HG02981 (cell line): ENCODE results near the gene QSOX2.
"Not testable (repeated sequence)": the region's sequence is repeated elsewhere in the genome, so short reads cannot be mapped to it uniquely, and the experiment has no call there.

Experiments
- ATAC-seq: cut with Tn5 transposase; IDR thresholded peaks from one replicate; pipeline ENCODE4 v1.9.1; 2021; ENCODE audit warnings: mild to moderate bottlenecking, moderate library complexity; ENCODE audit not compliant: unreplicated experiment

The QSOX2 gene

DNA sequence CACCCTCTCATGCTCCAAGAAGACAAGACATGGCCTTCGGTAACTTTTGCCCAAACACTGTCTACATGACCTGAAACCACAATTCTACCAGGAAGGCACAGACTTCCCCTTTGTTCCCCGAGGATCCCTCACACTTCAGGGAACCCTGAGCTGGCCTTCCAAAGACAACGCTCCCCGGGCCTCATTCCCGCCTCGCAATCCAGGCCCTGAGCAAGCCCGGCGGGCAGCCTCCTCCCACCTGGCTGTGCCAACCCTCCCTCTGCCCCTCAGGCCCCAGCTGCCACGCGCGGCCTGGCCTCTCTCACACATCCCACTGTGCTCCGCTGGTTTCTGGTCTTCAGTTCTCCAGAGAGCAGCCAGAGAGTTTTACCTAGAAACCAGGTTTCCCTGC, 7.3 kb downstream of the QSOX2 start:
- ATAC-seq, result no peak

DNA sequence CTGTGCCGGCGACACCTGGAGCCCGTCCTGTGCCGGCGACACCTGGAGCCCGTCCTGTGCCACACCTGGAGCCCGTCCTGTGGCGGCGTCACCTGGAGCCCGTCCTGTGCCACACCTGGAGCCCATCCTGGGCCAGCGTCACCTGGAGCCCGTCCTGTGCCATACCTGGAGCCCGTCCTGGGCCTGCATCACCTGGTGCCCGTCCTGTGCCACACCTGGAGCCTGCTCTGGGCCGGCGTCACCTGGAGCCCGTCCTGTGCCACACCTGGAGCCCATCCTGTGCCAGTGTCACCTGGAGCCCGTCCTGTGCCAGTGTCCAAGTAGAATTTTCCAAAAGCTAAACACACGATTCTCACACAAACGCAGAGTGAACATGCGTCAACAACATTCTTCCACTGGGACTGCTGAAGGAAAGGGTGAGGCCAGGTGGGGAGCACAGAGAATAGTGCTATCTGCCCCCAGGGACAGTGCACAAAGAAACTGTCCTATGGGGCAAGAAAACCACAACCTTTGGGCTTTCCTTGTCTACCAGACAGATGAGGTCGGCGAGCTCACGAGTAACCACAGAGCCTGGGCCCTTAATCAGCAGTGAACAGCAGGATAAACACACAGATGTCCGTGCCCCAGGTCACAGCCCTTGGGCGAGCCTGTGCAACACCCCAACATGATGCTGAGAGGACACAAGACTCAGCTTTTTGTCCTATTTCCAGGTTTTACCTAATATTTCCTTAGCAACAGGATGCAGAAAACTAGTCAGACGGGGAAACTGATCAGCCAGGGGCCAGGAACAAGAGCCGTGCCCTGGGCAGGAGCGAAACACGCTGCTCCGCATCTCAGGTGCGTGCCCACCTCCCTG, 7.9 kb downstream of the QSOX2 start:
- ATAC-seq, result no peak

DNA sequence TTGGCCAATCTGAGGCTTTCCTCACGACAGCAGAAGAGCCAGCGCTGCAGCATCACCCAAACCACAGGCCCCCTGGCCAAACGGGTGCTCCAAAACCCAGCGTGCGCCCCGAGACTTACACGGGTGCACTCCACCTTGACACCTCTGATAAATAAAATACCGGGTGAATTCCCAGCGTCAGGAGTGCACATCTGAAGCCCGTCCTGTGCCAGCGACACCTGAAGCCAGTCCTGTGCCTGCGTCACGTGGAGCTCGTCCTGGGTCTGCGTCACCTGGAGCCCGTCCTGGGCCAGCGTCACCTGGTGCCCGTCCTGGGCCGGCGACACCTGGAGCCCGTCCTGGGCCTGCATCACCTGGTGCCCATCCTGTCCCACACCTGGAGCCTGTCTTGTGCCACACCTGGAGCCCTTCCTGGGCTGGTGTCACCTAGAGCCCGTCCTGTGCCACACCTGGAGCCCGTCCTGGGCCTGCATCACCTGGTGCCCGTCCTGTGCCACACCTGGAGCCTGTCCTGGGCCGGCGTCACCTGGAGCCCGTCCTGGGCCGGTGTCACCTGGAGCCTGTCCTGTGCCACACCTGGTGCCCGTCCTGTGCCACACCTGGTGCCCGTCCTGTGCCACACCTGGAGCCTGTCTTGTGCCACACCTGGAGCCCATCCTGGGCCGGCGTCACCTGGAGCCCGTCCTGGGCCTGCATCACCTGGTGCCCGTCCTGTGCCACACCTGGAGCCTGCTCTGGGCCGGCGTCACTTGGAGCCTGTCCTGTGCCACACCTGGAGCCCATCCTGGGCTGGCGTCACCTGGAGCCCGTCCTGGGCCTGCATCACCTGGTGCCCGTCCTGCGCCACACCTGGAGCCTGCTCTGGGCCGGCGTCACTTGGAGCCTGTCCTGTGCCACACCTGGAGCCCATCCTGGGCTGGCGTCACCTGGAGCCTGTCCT, 8.9 kb downstream of the QSOX2 start:
- not testable (repeated sequence) for ATAC-seq

DNA sequence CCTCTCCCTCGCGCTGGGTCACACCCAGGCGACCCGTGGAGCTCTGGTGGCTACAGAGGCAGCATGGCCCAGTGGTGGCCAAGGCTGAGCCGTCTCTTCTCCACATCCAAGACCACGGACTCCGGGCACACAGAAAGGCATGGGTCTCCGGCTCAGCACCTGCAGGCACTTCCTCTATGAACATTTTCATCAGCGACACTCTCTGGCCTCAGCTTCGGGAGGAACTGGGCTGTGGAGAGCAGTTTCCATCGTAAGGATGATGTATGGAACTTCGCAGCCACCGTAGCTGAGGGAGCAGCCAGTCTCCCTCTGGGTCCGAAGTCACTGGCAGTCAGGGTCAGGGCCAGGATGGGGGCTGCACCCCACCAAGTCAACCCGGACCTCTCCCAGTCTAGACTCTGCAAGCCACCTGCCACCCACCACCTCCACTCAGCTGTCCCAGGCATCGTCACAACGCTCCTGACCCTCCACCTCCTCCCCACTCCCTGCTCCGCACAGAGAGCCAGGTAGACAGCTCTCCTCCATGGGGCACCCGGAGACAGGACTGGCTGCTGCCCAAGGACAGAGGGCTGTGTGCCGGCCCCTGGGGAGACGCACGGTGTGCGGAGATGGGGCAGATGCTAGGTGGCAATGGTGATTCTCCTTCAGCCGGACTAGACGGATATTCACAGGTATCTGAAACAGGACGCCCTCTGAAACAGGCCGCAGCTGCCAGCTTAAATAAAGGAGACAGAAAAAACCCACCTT, 9.7 kb downstream of the QSOX2 start:
- no peak for ATAC-seq

DNA sequence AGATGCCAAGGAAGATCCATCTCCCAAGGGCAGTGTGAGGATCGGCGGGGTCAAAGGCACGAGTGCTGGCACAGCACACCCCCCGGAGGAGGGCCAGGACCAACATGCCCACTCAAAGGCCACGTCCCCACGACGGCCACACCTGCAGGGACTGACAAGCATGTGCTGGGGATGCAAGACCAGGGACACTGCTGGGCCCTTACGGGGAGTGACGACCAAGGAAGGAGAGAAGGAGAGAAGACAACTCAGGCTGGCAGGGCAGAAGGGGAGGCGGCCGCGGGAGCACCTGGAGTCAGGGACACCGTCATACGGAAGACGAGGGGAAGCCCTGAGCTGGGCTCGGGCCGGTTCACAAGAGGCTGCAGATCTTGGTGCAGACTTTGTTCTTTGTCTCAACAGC, 10.4 kb downstream of the QSOX2 start:
- ATAC-seq, result no peak

DNA sequence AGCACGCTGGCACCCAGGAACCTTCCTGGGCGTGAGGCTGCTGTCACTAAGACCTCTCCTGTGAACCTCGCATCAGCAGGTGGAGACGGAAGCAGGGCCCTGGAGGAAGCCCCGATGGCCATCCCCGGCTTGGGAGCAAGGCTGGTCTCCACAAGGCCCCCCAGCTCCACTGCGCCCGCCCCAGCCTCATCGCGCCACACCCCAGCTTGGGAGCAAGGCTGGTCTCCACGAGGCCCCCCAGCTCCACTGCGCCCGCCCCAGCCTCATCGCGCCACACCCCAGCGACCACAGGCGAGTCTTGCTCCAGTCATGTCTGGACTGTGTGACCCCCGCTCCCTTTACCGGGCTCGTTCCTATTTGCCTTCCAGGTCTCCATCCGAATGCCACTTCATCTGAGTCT, 11.0 kb downstream of the QSOX2 start:
- no peak for ATAC-seq

DNA sequence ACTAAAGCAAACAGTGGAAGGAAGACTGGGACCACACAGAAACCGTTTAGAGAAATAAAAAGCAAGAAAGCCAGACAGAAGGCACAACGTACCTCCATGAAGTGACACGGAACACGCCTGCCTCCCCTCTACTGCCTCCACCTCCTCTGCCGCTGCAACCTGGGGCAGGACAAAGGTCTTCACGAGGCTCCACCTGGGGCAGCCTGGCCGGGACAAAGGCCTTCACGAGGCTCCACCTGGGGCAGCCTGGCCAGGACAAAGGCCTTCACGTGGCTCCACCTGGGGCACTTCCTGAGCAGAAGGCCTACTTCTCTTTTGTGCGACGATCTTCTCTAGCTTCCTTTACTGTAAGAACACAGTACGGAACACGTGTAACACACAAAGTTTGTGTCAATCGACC, 11.7 kb downstream of the QSOX2 start:
- ATAC-seq, result no peak

DNA sequence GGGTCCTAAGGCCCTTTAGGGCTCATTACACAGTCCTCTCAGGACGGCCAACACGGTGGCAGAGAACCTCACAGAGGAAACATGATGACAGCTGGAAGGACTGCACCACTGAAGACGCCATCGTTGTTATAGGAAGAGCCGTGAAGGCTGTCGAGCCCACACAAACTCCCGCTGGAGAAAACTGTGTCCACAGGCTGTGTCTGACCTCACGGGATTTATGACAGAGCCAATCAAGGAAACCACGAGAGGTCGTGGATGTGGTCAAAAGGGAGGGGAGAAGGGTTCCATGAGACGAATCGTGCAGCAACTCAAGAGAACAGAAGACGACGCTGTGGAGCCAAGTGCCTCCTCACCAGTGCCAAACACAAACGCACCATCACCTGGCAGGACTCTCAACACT, 12.2 kb downstream of the QSOX2 start:
- no peak for ATAC-seq

DNA sequence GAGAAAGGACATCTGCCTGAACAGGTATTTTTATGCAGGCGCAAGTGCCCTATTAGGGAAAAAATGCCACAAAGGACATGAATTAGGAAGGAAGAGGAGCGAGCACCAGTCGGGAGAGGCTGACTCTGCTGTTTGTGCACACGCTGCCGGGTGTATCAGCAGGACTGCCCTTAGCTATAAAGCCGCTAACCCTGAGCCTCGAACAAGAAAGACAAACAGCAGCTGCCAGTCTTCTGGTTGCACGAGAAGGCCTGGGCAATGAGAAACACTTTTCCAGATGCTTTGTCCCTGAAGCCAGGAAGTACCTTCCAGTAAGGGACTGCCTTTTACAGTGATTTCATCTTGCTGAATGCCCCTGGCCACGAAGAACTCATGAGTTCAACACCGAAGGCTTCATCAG, 12.6 kb downstream of the QSOX2 start:
- no peak for ATAC-seq

DNA sequence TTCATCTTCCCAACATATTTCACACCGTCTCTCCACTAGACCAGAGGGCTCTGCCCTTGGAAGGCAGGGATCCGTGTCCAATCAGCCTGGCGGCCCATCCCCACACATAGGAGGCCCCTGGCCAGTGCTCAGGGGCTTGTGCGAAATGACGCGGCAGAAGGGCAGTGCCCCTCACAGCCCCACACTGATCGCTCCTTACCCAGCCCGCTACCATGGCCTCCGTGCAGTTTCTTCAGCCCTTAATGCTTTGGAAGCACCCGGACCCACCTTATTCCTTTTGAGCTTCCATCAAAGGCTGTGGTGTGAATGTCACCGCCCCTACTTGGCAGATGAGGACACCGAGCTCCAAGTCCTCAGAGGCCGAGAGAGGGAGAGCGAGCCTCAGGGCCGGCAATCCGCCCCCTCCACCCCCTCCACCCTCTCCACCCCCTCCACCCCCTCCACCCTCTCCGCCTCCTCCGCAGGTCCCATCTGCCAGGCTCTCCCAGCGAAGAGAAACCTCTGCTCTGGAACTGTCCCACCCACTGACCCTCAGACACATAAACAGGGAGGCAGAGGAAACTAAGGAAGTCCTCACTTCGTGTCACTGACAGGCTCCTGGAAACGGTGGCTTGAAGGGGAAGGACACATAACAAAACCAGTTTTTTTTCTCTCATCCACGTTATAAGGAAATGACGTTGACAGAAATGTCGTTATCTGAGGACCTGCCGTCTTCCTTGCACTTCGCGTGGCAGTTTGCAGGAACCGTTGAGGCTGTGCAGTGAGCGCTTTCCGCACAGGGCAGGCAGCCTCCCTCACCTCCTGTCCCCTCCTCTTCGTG, 13.9 kb downstream of the QSOX2 start:
- ATAC-seq, result no peak

DNA sequence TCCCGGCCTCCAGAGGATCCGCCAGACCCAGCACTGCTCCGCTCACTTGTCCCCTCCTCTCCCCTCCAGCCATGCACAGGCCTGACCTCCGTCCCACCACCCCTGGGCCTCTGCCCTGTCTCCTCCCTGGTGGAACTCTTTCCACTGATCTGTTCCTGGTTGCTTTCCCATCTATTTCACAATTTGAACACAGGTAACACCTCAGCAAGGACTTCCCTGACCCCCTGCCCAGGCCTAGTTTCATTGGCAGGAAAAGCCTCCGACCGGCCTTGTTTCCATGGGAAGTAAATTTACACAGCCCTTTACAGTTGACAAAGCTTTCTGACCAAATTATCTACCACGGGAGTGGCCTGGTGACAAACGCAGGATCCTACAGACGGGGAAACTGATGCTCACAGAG, 14.8 kb downstream of the QSOX2 start:
- ATAC-seq, result no peak

DNA sequence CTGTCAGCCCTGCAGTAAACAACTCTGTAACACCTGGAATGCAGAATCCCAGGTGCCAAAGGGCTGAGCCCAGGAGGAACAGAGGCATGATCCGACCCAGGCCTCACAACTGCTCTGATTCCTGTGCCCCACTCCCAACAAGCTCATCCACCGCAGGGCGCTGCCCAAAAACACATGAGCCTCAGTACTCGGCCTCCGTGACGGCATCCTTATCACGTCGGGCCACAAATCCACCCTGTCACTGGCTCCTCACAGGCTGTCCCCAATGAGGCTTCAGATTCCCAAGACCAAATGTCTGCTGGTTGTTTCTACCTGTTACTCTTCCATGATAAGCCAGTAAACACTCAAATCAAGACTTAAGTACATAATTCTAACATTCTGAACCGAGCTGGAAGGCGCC, 15.2 kb downstream of the QSOX2 start:
- no peak for ATAC-seq

DNA sequence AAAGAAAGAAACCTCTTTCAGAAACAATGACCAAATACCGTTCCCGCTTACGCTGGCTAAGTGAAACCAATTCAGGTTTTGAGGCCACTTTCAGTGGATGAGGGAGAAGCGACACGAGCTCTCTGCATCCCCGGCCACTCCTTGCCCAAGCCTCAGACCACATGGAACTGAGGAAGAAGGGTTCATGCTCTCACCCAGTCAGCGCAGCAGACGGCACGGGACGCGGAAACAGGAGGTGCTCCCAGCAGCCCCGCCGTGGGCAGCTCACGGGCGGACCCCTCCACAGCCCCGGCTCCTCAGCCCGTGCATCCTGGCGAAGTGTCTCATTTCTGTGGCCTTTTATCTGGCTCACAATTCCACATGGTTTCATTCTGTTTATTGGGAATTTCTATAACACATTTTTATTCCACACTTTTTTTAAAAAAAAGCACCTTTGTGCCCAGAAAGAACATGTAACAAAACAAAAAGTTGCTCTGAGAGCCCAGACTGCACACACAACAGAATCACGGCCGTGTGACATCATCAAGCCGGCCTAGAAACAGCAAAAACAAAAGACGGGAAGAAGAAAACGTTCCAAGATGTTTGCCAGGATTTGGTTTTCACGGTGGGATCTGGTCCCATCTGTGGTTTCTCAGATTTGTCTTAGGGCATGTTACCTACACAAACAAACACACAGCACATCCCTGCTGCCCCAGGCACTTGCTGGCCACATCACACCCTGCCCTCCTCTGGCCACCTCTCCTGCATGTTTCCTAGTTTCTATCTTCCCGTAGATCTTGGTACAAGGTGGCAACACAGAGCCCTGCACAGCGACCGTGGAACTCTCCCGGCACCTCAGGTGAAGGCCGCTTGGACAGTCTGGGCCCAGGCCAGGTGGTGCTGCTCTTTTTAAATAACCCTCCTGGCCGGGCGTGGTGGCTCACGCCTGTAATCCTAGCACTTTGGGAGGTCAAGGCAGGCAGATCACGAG, 16.2 kb downstream of the QSOX2 start:
- ATAC-seq, result no peak

DNA sequence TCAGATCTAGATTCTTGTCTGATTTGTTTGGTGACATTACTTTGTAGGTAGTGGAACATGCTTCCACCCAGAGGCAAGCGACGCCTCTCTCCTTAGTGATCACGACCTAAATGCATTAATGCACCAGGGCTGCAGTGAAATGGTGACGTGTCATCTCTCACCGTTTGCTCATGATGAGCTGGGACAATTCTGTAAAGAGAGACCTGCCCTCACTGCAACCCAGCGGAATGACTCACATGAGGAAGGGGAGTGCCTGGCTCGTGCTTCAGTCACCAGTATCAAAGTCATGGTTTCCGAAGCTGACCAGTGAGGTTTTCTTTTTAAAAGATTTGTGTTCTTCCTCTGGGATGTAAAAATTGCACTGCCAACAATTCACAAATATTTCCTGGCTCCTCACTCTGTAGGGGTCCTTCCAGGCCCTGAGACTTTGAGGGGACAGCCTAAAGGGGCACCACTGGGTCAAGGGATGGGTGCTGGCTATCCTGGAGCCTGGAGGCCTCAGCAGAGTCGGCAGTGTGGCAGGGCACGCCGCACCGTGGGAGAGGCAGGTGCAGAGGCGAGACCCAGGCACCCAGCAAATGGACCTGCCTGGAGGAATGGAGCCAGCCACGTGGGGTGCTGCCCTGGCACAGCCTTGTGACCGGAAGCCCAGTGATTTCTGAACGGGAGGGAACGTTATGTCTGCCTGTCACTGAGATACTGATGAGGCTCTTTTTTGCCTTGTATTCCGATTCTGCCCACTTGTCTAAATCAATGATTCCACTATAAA, 17.3 kb downstream of the QSOX2 start:
- no peak for ATAC-seq

DNA sequence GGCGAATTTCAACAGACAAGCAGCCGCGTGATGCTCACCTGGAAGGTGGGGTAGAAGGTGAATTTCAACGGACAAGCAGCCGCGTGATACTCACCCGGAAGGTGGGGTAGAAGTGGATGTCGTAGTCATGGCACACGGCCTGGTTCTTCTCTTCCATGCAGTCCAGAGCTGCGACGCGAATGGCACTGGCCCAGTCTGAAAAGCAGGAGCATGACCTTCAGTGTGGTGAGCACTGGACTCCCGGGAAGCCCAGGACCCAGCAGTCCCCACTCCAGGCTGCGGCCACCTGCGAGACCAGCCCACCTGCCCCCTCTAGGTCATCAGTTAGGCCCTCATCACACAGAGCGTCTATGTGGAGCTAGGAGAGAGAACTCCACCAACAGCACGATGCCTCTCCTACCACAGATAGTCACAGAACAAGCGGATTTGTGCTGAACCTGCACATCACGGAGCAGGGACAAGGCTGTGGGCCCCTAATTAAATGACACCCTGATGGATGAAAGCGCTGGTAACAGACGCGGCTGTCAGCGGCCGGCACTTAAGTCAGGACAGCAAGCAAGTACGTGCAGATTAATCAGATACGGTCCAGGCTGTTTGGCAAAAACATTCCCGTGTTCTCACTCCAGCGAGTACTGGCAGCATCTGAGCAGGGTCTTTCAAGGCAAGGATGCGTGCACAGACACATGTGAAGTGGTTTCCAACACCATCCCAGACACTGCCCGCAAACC, 18.8 kb downstream of the QSOX2 start:
- ATAC-seq, result no peak

DNA sequence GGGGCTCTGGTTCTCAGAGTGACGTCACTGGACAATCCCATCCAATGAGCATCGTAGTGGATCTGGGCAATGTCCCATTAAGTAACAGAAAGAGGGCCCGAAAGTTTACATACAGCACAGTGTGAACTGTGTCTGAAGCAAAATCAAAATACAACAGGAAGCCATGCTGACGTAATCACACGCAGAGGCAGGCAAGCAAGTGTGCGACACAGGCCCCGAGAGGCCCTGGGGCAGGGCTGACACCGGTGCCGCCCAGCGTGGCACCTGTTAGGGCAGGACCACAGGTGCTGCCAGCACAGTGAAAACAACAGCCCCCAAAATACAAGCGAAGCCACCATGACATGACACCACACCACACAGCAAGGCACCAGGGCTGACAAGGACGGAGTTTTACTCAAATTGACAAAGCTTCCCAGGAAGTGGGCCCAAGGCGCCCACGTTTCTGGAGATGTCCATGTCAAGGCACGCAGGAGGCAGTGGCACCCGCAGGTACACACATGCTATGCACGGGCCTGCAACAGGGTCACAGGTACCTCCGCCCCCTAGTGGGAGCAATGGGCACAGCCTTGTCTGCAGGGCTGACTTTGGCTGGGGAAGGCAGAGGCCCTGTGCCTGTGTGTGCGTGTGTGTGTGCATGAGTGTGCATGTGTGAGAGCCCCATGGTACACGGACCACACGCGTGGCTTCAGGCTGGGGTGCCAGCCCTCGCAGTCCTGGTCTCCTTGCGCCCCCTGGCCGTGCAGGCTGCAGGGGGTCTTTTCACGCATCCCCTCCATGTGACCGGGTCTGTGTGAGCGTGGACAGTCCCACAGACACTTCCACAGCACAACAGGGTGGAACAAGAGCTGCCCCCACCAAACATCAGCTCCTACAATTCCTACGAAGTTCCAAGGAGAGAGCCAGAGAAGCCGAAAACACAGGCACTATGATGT, 19.6 kb downstream of the QSOX2 start:
- peak; percentile 53 for ATAC-seq

DNA sequence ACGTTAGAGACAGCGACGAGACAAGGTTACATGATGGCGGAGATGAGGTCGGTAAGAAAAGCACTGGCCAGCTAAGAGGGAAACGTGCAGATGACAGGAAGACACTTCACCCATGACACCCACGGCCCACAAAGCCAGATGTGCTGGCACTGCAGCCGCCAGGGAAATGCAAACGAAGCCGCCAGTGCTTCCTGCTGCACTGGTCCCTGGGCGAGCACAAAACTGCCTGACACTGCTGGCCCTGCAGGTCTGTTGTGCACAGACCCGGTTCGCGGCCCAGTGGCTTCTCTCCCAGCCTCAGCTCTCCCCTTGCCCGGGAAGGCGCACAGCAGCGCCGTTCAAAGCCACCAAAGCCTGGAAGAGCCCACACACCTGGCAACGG, 20.3 kb downstream of the QSOX2 start:
- peak; percentile 49 for ATAC-seq
